ENCODE measurements around the gene KCNAB2.

DNA sequence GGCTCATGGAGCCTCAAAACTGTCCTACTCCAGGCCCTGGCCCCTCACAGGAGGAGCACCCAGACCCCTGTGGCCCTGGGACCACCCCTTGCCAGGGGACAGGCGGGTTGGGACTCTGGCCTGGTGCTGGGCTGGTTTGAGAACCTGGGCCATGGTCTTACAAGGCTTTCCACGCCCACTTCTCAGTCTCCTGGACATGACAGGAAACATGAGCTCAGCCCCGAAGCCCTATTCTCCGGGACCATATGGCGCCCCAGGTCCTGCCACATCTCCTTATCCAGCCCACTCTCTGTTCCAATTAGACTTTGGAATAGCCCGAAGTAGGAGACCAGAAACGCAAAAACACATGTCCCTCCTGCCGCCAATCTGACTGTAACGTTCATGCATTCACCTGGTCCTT lies 47.9 kb downstream of the KCNAB2 start:
- TF ChIP-seq, protein P1, sequence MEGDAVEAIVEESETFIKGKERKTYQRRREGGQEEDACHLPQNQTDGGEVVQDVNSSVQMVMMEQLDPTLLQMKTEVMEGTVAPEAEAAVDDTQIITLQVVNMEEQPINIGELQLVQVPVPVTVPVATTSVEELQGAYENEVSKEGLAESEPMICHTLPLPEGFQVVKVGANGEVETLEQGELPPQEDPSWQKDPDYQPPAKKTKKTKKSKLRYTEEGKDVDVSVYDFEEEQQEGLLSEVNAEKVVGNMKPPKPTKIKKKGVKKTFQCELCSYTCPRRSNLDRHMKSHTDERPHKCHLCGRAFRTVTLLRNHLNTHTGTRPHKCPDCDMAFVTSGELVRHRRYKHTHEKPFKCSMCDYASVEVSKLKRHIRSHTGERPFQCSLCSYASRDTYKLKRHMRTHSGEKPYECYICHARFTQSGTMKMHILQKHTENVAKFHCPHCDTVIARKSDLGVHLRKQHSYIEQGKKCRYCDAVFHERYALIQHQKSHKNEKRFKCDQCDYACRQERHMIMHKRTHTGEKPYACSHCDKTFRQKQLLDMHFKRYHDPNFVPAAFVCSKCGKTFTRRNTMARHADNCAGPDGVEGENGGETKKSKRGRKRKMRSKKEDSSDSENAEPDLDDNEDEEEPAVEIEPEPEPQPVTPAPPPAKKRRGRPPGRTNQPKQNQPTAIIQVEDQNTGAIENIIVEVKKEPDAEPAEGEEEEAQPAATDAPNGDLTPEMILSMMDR (IDR thresholded peaks at IDR 0.05) = no peak
- no peak for TF ChIP-seq POLR2A (IDR thresholded peaks at IDR 0.05)

Data from Peyer's patch (tissue), 4 donors.